ENCODE data around the gene SLC7A9. TPM values are rescaled to one million over a fixed set of nuclear protein-coding genes. Genes with fewer than 3 reads are reported as not detected.

Gene SLC7A9
- total and polyA plus RNA-seq, 2 donors (not counting 3 experiments of a cell fraction or from before 2014, with no cell fraction given), result 0.06 TPM; not detected in 1

- no peak overlapping the region for H3K4me3 ChIP-seq (replicated peaks in 1 of 3; ENCODE audit: insufficient read depth in 1 of 3, low read depth in 1 of 3, low read length in 3 of 3)
- dilution Hi-C loops (cut with MboI; ENCODE audit: extremely low pct_ligation_motif_present, low sequenced_read_pairs) (no loop called here), intact Hi-C loops (cut with micrococcal nuclease) (no loop called here)
- DNase-seq (ENCODE audit: low read depth, low spot score) (no peak), FAIRE-seq (no peak)
- H3K27me3 ChIP-seq (ENCODE audit: control insufficient read depth in 2 of 2, insufficient read depth in 2 of 2, low read length in 2 of 2), result no peaks in the 10 kb centered on the region
- H3K4me2 ChIP-seq (ENCODE audit: insufficient read depth, low read length), result no peak overlapping the region
- no peaks in the 10 kb centered on the region for H3K9me1 ChIP-seq (replicated peaks; ENCODE audit: control insufficient read depth, extremely low read depth, insufficient read depth, low read length)
- H4K20me1 ChIP-seq (replicated peaks; ENCODE audit: control insufficient read depth, extremely low read depth, insufficient read depth, low read length), result no peaks in the 10 kb centered on the region
- TF ChIP-seq POLR2A (IDR thresholded peaks at IDR 0.05; ENCODE audit: low read depth, low read length), result no peak
- no peak for TF ChIP-seq FOS (IDR thresholded peaks at IDR 0.05; ENCODE audit: borderline replicate concordance, insufficient read depth, low read length)
- TF ChIP-seq CTCF (IDR thresholded peaks at IDR 0.05; ENCODE audit: extremely low read depth in 1 of 2, insufficient read depth in 1 of 2, low read depth in 1 of 2, low read length in 2 of 2), result no peak
- TF ChIP-seq MYC (IDR thresholded peaks at IDR 0.05; ENCODE audit: low read depth, low read length), result no peak
- TF ChIP-seq EZH2 (IDR thresholded peaks at IDR 0.05; ENCODE audit: borderline replicate concordance, low read depth, low read length, severe bottlenecking), result no peak
- no peak for TF ChIP-seq JUN (IDR thresholded peaks at IDR 0.05; ENCODE audit: borderline replicate concordance, insufficient read depth, insufficient read length, low read depth)
- TF ChIP-seq MAX (IDR thresholded peaks at IDR 0.05; ENCODE audit: insufficient read depth, insufficient read length), result no peak
- no peak for TF ChIP-seq POLR2AphosphoS5 (IDR thresholded peaks at IDR 0.05; ENCODE audit: insufficient read depth, low read depth, low read length)
- no peak for TF ChIP-seq GATA2 (IDR thresholded peaks at IDR 0.05; ENCODE audit: insufficient read depth, insufficient read length, low read depth, low read length)
- ChIA-PET POLR2A (no interaction called here), CTCF (interaction anchor here (1.8 kb wide), 1 partner anchor 9 kb away, joined by 4 read pairs; no protein-coding TSS in a partner anchor)
- H3K9me3 ChIP-seq (replicated peaks; ENCODE audit: control insufficient read depth, insufficient read depth, low read length), result no peaks in the 10 kb centered on the region
- H3K9ac ChIP-seq (replicated peaks; ENCODE audit: extremely low read depth, insufficient read depth, low read length), result no peak overlapping the region
- no peaks in the 10 kb centered on the region for H3K4me1 ChIP-seq (ENCODE audit: control insufficient read depth, extremely low read depth, insufficient read depth, low read length)
- no peak overlapping the region for H3K27ac ChIP-seq (ENCODE audit: insufficient read depth, low read depth, low read length)
- BruUV-seq (replicated peaks), result no TSS peak
- H3K79me2 ChIP-seq (ENCODE audit: control insufficient read depth, insufficient read depth, low read length), result no peaks in the 10 kb centered on the region
- H3K36me3 ChIP-seq (ENCODE audit: control insufficient read depth in 2 of 2, extremely low read depth in 1 of 2, insufficient read depth in 2 of 2, low read length in 2 of 2), result peaks cover 2 to 21% of the 10 kb centered on the region in 2 experiments
- no peak overlapping the region for H2AFZ ChIP-seq (ENCODE audit: low read depth, low read length)
Measured at GRCh38 chr19:32919365-32919764, 49.8 kb upstream of the SLC7A9 start.
